IPS-18a (cell line): ENCODE measurements around the gene SSBP4.

Source experiments
- H3K27ac ChIP-seq: one replicate; pipeline ENCODE4 v1.5.1; 2013; ENCODE audit warnings: low read length
- H3K27me3 ChIP-seq: one replicate; pipeline ENCODE4 v1.6.1; 2013; ENCODE audit warnings: mild to moderate bottlenecking, low read length; ENCODE audit not compliant: control insufficient read depth, insufficient read depth
- H3K36me3 ChIP-seq: one replicate; pipeline ENCODE4 v1.6.1; 2013; ENCODE audit warnings: low read depth, low read length; ENCODE audit not compliant: control insufficient read depth
- H3K4me1 ChIP-seq: one replicate; pipeline ENCODE4 v1.6.1; 2013; ENCODE audit warnings: low read depth, low read length; ENCODE audit not compliant: control insufficient read depth
- H3K4me3 ChIP-seq: one replicate; pipeline ENCODE4 v1.5.1; 2013; ENCODE audit warnings: low read length
- H3K9ac ChIP-seq: one replicate; pipeline ENCODE4 v1.6.1; 2013; ENCODE audit warnings: mild to moderate bottlenecking, low read length, moderate library complexity
- H3K9me3 ChIP-seq: one replicate; pipeline ENCODE4 v1.6.1; 2013; ENCODE audit warnings: low read depth, low read length; ENCODE audit not compliant: control insufficient read depth

The SSBP4 gene

DNA sequence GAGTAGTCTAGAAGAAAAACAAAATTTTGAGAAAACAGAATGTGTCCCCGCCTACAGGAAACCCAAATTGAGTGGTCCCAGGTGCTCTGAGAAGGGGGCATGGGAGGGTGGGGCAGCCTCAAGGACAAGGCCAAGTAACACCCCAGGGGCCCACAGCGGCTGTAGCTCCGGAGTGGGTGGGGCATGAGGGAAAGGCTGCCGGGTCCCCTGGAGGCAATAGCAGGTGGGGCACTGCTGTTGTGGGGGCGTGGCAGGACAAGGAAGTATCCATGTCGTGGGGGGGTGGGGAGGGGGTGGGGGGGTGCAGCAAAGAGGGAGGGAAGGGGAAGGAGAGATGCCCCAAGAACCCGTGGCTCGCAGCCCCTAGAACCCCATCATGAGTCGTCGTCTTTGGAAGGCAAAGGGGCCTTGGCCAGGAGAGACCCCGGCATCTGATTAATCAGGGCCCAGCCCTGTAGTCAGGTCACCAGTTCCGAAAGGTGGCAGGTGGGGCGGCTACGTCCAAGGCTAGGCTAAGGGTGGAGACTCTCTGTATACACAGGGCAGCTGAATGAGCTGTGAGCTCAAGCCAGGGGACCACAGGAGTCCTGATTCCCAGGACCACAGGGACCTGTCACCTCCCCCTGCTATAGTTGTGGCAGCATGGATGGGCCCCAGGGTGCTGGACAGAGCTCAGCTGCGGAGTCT is 26.2 kb downstream of the SSBP4 start:
- Histone ChIP-seq H3K4me1 (no peaks in the 10 kb centered on the region), H3K27me3 (no peaks in the 10 kb centered on the region), H3K9ac (no peak overlapping the region), H3K9me3 (no peaks in the 10 kb centered on the region), H3K4me3 (no peak overlapping the region), H3K27ac (no peak overlapping the region), H3K36me3 (peaks cover 9% of the 10 kb centered on the region)

DNA sequence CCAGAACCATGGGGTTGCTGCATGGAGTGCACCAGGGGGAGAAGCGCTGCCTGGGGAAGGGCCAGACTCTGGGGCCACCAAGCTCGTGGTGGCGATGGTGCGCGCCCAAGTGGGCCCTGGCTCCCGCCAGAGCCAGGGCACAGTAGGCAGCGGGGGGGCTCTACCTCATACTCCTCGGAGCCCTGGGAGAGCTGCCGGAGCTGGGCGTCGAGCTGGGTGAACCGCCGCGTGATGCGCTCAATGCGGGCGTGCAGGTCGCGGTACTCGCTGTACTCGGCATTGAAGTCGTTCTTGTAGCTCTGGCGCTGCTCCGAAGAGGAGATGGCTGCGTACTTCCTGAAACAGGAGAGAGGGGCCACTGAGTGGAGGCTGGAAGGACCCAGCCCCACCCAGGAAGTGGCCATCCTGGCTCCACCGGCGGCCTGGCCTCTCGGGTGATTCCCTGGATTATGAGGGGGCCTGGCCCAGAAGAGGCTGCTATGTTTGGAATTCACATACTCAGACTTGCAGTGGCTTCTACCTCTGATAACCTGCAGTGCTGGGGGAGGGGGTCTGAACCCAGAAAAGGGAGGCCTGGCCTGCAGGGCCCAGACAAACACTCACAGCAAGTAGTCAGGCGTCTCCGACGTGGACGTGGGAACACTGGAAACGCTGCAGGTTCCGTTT is 27.1 kb downstream of the SSBP4 start:
- Histone ChIP-seq H3K27me3 (no peaks in the 10 kb centered on the region), H3K36me3 (peaks cover 9% of the 10 kb centered on the region), H3K27ac (no peak overlapping the region), H3K9me3 (no peaks in the 10 kb centered on the region), H3K4me3 (no peak overlapping the region), H3K9ac (no peak overlapping the region), H3K4me1 (no peaks in the 10 kb centered on the region)

DNA sequence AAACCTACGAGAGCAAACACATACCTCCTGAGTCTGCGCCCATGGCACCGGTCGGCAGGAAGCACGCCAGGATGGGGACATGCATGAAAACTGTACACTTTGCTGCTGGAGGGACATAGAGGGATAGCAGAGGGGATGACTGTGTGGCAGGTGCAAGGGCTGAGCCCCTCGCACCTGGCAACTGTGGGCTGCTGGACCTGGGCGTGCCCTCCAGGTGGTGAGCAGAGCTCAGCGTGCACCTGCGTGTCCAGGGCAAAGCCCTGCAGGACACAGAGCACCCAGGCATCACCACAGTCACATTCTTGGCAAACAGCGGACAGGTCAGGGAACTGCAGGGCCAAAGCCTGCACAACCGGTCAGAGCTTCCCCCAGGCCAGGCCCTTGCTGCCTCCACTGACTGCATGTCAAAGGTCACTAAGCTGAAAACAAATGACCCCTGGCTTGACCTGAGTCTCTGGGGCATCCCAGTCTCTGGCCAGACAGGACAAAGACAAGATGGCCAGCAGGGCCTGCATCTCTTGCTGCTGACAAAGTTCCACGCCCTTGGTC is 27.7 kb downstream of the SSBP4 start:
- H3K4me1 ChIP-seq, result no peaks in the 10 kb centered on the region
- no peaks in the 10 kb centered on the region for H3K27me3 ChIP-seq
- H3K4me3 ChIP-seq, result no peak overlapping the region
- no peak overlapping the region for H3K9ac ChIP-seq
- no peaks in the 10 kb centered on the region for H3K9me3 ChIP-seq
- no peak overlapping the region for H3K27ac ChIP-seq
- peaks cover 9% of the 10 kb centered on the region for H3K36me3 ChIP-seq

DNA sequence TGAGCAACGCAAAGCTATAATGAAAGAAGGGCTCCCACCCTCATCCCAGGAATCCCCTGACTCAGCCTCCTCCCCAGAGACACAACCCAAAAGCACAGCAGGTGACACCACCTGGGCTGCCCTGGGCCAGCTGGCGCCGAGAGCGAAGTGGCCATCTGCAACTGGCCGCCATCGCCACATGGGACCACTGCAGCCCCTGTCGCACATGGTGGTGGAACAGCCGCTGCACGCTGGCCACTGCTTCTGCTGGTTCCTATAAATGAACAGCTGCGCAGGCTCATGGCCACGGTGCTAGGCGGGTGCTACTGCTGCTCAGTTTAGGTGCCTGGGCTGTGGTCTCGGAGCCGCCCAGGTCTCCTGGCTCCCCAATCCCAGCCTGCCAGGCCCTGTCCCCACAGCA is 30.4 kb downstream of the SSBP4 start:
- H3K9me3 ChIP-seq, result no peaks in the 10 kb centered on the region
- peaks cover 9% of the 10 kb centered on the region for H3K36me3 ChIP-seq
- no peaks in the 10 kb centered on the region for H3K27me3 ChIP-seq
- no peak overlapping the region for H3K9ac ChIP-seq
- H3K4me3 ChIP-seq, result no peak overlapping the region
- no peaks in the 10 kb centered on the region for H3K4me1 ChIP-seq
- no peak overlapping the region for H3K27ac ChIP-seq

DNA sequence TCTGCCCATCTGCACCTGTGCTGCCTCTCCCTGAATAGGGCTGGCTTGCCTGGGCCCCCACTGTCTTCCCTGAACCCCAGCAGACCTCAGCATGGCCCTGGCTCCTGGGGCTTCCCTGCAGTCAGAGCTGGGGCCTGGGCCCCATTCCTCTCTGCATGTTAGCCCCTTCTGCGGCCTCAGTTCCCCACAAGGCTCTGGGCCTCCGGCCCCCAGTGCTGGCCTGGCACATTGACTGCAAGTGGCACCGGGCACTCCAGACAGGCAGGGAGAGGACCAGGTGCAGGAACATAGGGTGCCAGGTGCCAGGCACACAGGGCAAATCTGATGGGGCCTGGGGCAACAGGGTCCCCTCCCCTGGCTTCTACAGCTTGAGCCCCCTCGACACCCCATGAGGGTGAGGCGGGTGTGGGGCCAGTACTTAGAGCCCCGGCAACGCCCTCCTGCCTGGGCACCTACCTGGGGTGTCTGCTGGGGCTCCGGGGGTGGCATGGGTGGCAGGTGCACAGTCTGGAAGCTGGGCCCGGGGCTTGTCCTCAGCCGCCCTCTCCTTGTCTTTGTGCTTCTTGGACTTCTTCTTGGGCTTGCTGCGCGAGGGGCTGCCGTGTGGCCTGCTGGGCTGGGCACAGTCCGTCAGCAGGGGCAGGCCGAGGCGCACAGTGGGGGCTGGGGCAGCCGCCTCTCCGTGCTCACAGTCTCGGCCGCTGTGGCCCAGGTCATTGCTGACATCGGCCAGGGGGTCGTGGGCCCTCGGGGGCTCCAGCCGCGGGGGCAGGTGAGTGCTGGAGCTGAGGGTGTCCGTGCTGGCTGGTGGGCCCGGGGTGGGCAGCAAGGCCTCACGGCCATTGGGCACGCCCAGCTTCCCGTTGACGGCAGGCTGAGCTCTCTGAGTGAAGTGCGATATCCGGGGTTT is 31.1 kb downstream of the SSBP4 start:
- no peak overlapping the region for H3K9ac ChIP-seq
- H3K27me3 ChIP-seq, result no peaks in the 10 kb centered on the region
- no peak overlapping the region for H3K4me3 ChIP-seq
- H3K4me1 ChIP-seq, result no peaks in the 10 kb centered on the region
- no peak overlapping the region for H3K27ac ChIP-seq
- H3K36me3 ChIP-seq, result peaks cover 9% of the 10 kb centered on the region
- no peaks in the 10 kb centered on the region for H3K9me3 ChIP-seq

DNA sequence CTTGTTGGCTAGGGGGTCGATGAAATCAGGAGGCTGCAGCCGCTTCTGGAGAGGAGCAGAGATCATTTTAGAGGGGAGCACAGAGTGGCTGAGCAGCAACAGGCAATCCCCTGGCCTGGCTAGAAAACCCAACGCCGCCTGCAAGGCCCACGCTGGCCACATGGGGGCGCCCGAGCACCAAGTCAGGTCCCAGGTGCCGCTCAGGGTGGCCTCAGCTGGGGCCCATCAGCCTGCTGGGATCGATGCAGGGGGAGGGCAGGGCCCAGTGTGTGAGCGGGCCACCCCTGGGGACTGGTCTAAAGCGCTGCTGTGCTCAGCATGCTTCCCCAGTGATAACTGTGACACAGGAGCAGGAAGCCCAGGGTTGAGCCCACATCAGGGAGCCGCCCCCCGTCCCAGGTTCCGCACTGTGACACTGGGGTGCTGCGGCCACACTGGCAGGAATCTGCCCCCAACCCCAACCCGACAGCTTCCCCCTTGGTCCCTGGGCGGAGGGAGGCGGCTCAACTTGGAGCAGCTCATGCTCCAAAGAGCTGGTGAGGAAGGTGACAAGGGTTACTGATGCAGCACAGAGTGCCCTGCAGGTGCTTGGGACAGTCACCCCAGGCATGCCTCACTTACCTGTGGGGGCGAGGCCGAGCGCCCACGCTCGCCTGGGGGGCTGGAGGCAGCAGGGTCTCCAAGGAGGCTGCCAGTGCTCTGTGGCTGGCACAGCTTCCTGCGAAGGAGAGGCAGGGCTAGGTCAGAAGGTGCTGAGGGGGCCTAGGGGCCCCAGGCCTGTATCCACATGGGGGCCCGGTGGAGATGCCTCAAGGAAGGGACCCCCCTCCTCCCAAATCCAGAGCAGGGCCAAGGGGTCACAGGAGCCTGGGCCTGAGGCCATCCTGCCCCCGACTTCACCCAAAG is 32.0 kb downstream of the SSBP4 start:
- Histone ChIP-seq H3K27me3 (no peaks in the 10 kb centered on the region), H3K27ac (no peak overlapping the region), H3K9ac (no peak overlapping the region), H3K9me3 (no peaks in the 10 kb centered on the region), H3K36me3 (peaks cover 6% of the 10 kb centered on the region), H3K4me1 (no peaks in the 10 kb centered on the region), H3K4me3 (no peak overlapping the region)

DNA sequence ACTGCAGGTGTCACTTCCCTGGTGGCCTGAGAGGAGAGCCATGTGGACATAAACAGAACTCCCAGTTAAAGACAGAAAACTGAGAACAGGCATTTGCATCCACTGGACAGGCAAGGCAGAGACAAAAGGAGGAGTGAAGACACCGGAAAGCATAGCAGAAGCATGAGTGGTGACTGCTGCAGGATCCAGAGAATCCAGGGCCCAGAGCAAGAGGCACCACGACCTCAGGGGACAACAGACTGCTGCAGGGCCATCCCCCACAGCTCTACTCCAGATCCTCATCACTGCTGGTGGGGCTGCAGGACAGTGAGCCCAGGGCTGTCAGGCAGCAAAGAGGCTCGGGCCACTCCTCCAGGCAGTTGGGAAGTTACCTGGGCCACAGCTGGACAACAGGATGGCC is 33.2 kb downstream of the SSBP4 start:
- Histone ChIP-seq H3K9ac (no peak overlapping the region), H3K4me1 (no peaks in the 10 kb centered on the region), H3K36me3 (peaks cover under 1% of the 10 kb centered on the region), H3K27me3 (no peaks in the 10 kb centered on the region), H3K9me3 (no peaks in the 10 kb centered on the region), H3K27ac (no peak overlapping the region), H3K4me3 (no peak overlapping the region)

DNA sequence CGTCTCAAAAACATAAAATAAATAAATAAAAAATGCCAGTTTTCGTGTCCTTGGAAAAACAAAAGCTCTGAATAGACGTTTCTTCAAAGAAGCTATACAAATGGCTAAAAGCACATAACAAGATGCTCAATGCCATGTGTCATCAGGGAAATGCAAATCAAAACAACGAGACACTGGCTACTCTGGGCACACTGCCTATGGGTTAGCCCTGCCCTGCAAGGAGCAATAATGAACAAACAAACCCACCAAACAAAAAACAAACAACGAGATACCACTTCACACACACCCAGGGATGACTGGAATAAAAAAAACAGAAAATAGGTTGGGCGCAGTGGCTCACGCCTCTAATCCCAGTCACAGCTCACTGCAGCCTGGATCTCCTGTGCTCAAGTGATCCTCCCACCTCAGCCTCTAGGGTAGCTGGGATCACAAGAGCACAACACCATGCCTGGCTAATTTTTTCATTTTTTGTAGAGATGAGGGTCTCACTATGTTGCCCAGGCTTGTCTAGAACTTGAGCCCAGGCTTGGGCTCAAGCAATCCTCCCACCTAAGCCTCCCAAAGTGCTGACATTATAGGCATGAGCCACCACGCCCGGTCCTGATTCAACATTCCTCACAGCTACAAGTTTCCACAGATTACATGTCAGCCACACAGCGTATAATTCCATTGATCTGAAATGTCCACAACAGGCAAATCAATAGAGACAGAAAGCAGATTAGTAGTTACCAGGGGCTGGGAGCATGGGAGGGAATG is 34.2 kb downstream of the SSBP4 start:
- H3K9ac ChIP-seq, result no peak overlapping the region
- H3K36me3 ChIP-seq, result peaks cover 8% of the 10 kb centered on the region
- no peaks in the 10 kb centered on the region for H3K27me3 ChIP-seq
- no peak overlapping the region for H3K4me3 ChIP-seq
- no peaks in the 10 kb centered on the region for H3K9me3 ChIP-seq
- H3K4me1 ChIP-seq, result no peaks in the 10 kb centered on the region
- no peak overlapping the region for H3K27ac ChIP-seq

DNA sequence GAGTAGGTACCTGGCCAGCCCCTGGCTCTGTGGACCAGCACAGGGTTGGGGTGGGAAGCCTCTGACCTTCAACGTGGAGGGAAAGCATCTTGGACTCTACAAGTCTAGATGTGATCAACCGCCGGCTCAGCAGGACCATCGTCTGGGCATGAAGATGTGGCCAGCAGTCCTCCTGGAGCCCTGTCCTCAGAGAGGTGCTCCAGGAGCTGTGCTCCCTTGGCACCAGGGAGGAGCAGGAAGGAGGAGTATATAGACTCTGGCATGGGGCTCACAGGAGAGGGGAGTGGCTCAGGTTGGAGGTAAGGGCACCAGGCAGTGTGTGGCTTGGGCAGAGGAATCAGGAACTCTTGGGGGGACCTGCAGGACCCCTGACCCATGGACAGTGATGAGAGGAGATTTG is 37.1 kb downstream of the SSBP4 start:
- Histone ChIP-seq H3K27me3 (no peaks in the 10 kb centered on the region), H3K4me3 (no peak overlapping the region), H3K9ac (no peak overlapping the region), H3K36me3 (peaks cover 17% of the 10 kb centered on the region), H3K27ac (no peak overlapping the region), H3K4me1 (no peaks in the 10 kb centered on the region), H3K9me3 (no peaks in the 10 kb centered on the region)

DNA sequence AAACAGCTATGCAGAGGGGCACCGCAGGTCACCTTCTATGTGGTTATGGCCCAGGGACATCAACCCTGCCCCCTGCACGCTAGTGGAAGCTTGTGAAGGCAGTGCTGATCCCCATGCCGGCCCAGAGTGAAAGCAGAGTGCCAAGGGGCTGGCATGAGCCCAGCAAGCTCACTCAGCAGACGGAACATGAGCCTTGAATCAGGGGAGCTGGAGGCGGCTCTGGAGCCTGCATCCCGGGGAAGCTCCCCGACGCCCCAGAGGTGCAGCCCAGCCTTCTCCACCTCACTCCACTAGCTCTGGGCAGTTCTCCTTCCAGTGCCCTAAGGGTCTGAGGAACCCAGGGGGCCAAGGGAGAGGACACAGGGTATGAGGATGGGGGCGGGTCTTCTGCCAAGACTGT is 37.8 kb downstream of the SSBP4 start:
- no peaks in the 10 kb centered on the region for H3K4me1 ChIP-seq
- peaks cover 17% of the 10 kb centered on the region for H3K36me3 ChIP-seq
- H3K27ac ChIP-seq, result no peak overlapping the region
- H3K9me3 ChIP-seq, result no peaks in the 10 kb centered on the region
- no peaks in the 10 kb centered on the region for H3K27me3 ChIP-seq
- no peak overlapping the region for H3K4me3 ChIP-seq
- H3K9ac ChIP-seq, result no peak overlapping the region
